Neuronal stem cell (in vitro differentiated cells): ENCODE measurements around the gene PNMT.
"Not testable (repeated sequence)": the region's sequence is repeated elsewhere in the genome, so short reads cannot be mapped to it uniquely, and the experiment has no call there.

Experiments
- DNase-seq: peaks from one replicate; pipeline ENCODE4 v3.0.0-alpha.2; 2013; ENCODE audit warnings: low spot score
- H2AFZ ChIP-seq: one replicate; pipeline ENCODE4 v1.6.1; 2013; ENCODE audit warnings: mild to moderate bottlenecking, low read length, inconsistent platforms
- H2AK5ac ChIP-seq: 2 replicates; pipeline ENCODE4 v1.6.1; 2013; ENCODE audit warnings: low read depth, mild to moderate bottlenecking, inconsistent platforms, low read length, moderate library complexity, mixed read lengths
- H2BK120ac ChIP-seq: 2 replicates; pipeline ENCODE4 v1.6.1; 2013; ENCODE audit warnings: low read depth, mild to moderate bottlenecking, inconsistent platforms, low read length, moderate library complexity, mixed read lengths
- H2BK12ac ChIP-seq: one replicate; pipeline ENCODE4 v1.6.1; 2013; ENCODE audit warnings: low read length, inconsistent platforms
- H2BK15ac ChIP-seq: 2 replicates; pipeline ENCODE4 v1.6.1; 2013; ENCODE audit warnings: mild to moderate bottlenecking, low read length, inconsistent platforms, mixed read lengths
- H2BK5ac ChIP-seq: one replicate; pipeline ENCODE4 v1.6.1; 2013; ENCODE audit warnings: inconsistent platforms, mild to moderate bottlenecking, low read length, moderate library complexity
- H3K14ac ChIP-seq: one replicate; pipeline ENCODE4 v1.6.1; 2013; ENCODE audit warnings: low read length, inconsistent platforms
- H3K18ac ChIP-seq: 2 replicates; pipeline ENCODE4 v1.6.1; 2013; ENCODE audit warnings: low read length, inconsistent platforms
- H3K23ac ChIP-seq: 2 replicates; pipeline ENCODE4 v1.6.1; 2013; ENCODE audit warnings: low read depth, mild to moderate bottlenecking, mixed read lengths, low read length, inconsistent platforms; ENCODE audit not compliant: poor library complexity
- H3K27ac ChIP-seq: replicated peaks from 3 replicates; pipeline ENCODE4 v1.5.1; 2013; ENCODE audit warnings: low read length, inconsistent platforms
- H3K27me3 ChIP-seq, 3 experiments: 2 replicates each; pipeline ENCODE4 v1.6.1; 2013; ENCODE audit warnings: low read length in 3 of 3, mild to moderate bottlenecking in 2 of 3, inconsistent platforms in 1 of 3, low read depth in 1 of 3, mixed read lengths in 1 of 3, moderate library complexity in 1 of 3; ENCODE audit not compliant: control insufficient read depth in 3 of 3, insufficient read depth in 3 of 3
- H3K36me3 ChIP-seq, 2 donors: replicated peaks in 1 of 2; 2 replicates each; pipeline ENCODE4 v1.6.1; 2013; ENCODE audit warnings: low read length in 2 of 2; ENCODE audit not compliant: control insufficient read depth in 2 of 2, insufficient read depth in 2 of 2
- H3K4ac ChIP-seq: 2 replicates; pipeline ENCODE4 v1.6.1; 2013; ENCODE audit warnings: inconsistent platforms, mild to moderate bottlenecking, low read length, moderate library complexity
- H3K4me1 ChIP-seq, 2 donors: 1 replicate in 1 of 2; 2 replicates in 1 of 2; pipeline ENCODE4 v1.6.1; 2013; ENCODE audit warnings: low read length in 2 of 2, low read depth in 1 of 2; ENCODE audit not compliant: control insufficient read depth in 2 of 2, insufficient read depth in 1 of 2
- H3K4me2 ChIP-seq: one replicate; pipeline ENCODE4 v1.6.1; 2013; ENCODE audit warnings: mild to moderate bottlenecking, low read length, inconsistent platforms; ENCODE audit not compliant: insufficient read depth, poor library complexity, severe bottlenecking
- H3K4me3 ChIP-seq, 2 donors: 2 replicates each; pipeline ENCODE4 v1.5.1; 2013; ENCODE audit warnings: low read length in 2 of 2, mild to moderate bottlenecking in 2 of 2, inconsistent platforms in 1 of 2, moderate library complexity in 1 of 2
- H3K79me1 ChIP-seq: one replicate; pipeline ENCODE4 v1.6.1; 2013; ENCODE audit warnings: low read depth, mild to moderate bottlenecking, inconsistent platforms, low read length, moderate library complexity
- H3K9ac ChIP-seq: one replicate; pipeline ENCODE4 v1.6.1; 2013; ENCODE audit warnings: mild to moderate bottlenecking, low read depth, low read length, inconsistent platforms; ENCODE audit not compliant: poor library complexity
- H3K9me3 ChIP-seq, 2 donors: replicated peaks in 1 of 2; 2 replicates each; pipeline versions ENCODE3 to v1.6.1; 2013; ENCODE audit warnings: low read length in 2 of 2, mild to moderate bottlenecking in 2 of 2, inconsistent platforms in 1 of 2, low read depth in 1 of 2, mixed read lengths in 1 of 2, moderate library complexity in 1 of 2; ENCODE audit not compliant: control insufficient read depth in 2 of 2, insufficient read depth in 1 of 2
- H4K8ac ChIP-seq: one replicate; pipeline ENCODE4 v1.6.1; 2013; ENCODE audit warnings: low read depth, mild to moderate bottlenecking, inconsistent platforms, low read length, moderate library complexity
- H4K91ac ChIP-seq: one replicate; pipeline ENCODE4 v1.6.1; 2013; ENCODE audit warnings: low read length, low read depth, mild to moderate bottlenecking, inconsistent platforms; ENCODE audit not compliant: poor library complexity
- WGBS, 2 donors: extraction: QIAGEN DNeasy Blood & Tissue Kit; methylation state at CpG; one replicate each; pipeline ENCODE4 v1.1.7; 2013; ENCODE audit warnings: missing lambda C conversion rate in 2 of 2, mixed read lengths in 1 of 2; ENCODE audit not compliant: insufficient read length in 2 of 2, insufficient replicate concordance in 1 of 2; ENCODE audit errors: extremely low coverage in 2 of 2; 5-methylcytosine and 5-hydroxymethylcytosine counted together

PNMT gene

GRCh38 chr17:39695089-39695474, 26.8 kb downstream of the PNMT start:
- H3K27ac ChIP-seq, result peak overlapping the region; percentile 99

GRCh38 chr17:39696731-39697130, 28.5 kb downstream of the PNMT start:
- no CpG with 5 or more reads among the region's 6 CpGs for WGBS, 2 donors
- Histone ChIP-seq H3K27ac (peak overlapping the region; percentile 74), H2BK15ac (peak overlapping the region; percentile 52), H4K91ac (no peak overlapping the region), H3K79me1 (peaks cover 2% of the 10 kb centered on the region), H3K9ac (peak overlapping the region; percentile 15), H3K4me2 (no peak overlapping the region), H3K36me3 (peaks cover 0 to 17% of the 10 kb centered on the region in 2 donors), H2BK12ac (peak overlapping the region; percentile 59), H3K4me1 (peaks cover 32% of the 10 kb centered on the region in 2 donors), H2AFZ (no peak overlapping the region), H3K27me3 (no peaks in the 10 kb centered on the region), H2BK5ac (peak overlapping the region; percentile 16), H4K8ac (no peak overlapping the region), H3K4ac (no peak overlapping the region), H2AK5ac (peak overlapping the region; percentile 79), H3K23ac (no peak overlapping the region), H3K18ac (peak overlapping the region; percentile 87), H3K4me3 (no peak overlapping the region), H2BK120ac (no peak overlapping the region), H3K14ac (no peak overlapping the region), H3K9me3 (no peaks in the 10 kb centered on the region)
- DNase-seq, result no peak

More at GRCh38 chr17:39695089-39695474, 26.8 kb downstream of the PNMT start:
- Histone ChIP-seq H4K91ac (no peak overlapping the region), H3K14ac (peak overlapping the region; percentile 10), H3K4me1 (peaks cover 23% of the 10 kb centered on the region in 2 donors), H2AK5ac (peak overlapping the region; percentile 100), H2BK5ac (peak overlapping the region; percentile 96), H3K4me2 (no peak overlapping the region), H3K18ac (peak overlapping the region; percentile 99), H3K9me3 (no peaks in the 10 kb centered on the region), H2BK12ac (no peak overlapping the region), H3K4me3 (no peak overlapping the region), H2AFZ (no peak overlapping the region), H3K9ac (peak overlapping the region; percentile 78), H3K4ac (peak overlapping the region; percentile 30), H3K36me3 (peaks cover 0 to 14% of the 10 kb centered on the region in 2 donors), H4K8ac (no peak overlapping the region), H3K27me3 (no peaks in the 10 kb centered on the region), H2BK120ac (peak overlapping the region; percentile 98), H3K79me1 (peaks cover 1% of the 10 kb centered on the region), H3K23ac (no peak overlapping the region), H2BK15ac (peak overlapping the region; percentile 99)
- no CpG with 5 or more reads among the region's 2 CpGs for WGBS, 2 donors
- DNase-seq, result no peak

GRCh38 chr17:39697961-39698360, 29.7 kb downstream of the PNMT start:
- no CpG with 5 or more reads among the region's 5 CpGs for WGBS, 2 donors
- Histone ChIP-seq H3K4me1 (peaks cover 33 to 38% of the 10 kb centered on the region in 2 donors), H3K4me3 (no peak overlapping the region), H4K91ac (no peak overlapping the region), H3K9me3 (no peaks in the 10 kb centered on the region), H3K79me1 (peaks cover 5% of the 10 kb centered on the region), H2BK5ac (no peak overlapping the region), H4K8ac (no peak overlapping the region), H2BK12ac (no peak overlapping the region), H2AK5ac (no peak overlapping the region), H3K18ac (no peak overlapping the region), H2BK120ac (no peak overlapping the region), H2AFZ (no peak overlapping the region), H2BK15ac (no peak overlapping the region), H3K9ac (no peak overlapping the region), H3K27ac (no peak overlapping the region), H3K23ac (no peak overlapping the region), H3K14ac (no peak overlapping the region), H3K4ac (no peak overlapping the region), H3K4me2 (no peak overlapping the region), H3K36me3 (peaks cover 0 to 21% of the 10 kb centered on the region in 2 donors), H3K27me3 (no peaks in the 10 kb centered on the region)
- DNase-seq, result no peak

- H2BK15ac ChIP-seq, H3K23ac ChIP-seq, H3K4ac ChIP-seq, H2BK12ac ChIP-seq, H3K27me3 ChIP-seq, H3K14ac ChIP-seq, DNase-seq, H2BK120ac ChIP-seq, H4K8ac ChIP-seq, H4K91ac ChIP-seq, H3K9ac ChIP-seq, H3K9me3 ChIP-seq, H3K79me1 ChIP-seq, H2AK5ac ChIP-seq: not testable (repeated sequence)
- no CpG with 5 or more reads among the region's 11 CpGs for WGBS, 2 donors
- Histone ChIP-seq H3K27ac (peak overlapping the region; percentile 68), H3K4me3 (peak overlapping the region; percentile 80 to 97), H3K18ac (peak overlapping the region; percentile 15), H2AFZ (peak overlapping the region; percentile 90), H3K4me2 (peak overlapping the region; percentile 83), H3K36me3 (peaks cover 0 to 26% of the 10 kb centered on the region in 2 donors), H2BK5ac (peak overlapping the region; percentile 99), H3K4me1 (peaks cover 33 to 43% of the 10 kb centered on the region in 2 donors)
Observed at GRCh38 chr17:39699157-39699817, 31.0 kb downstream of the PNMT start.
